Measurements from ENCODE around the gene SDHAF3.

DNA sequence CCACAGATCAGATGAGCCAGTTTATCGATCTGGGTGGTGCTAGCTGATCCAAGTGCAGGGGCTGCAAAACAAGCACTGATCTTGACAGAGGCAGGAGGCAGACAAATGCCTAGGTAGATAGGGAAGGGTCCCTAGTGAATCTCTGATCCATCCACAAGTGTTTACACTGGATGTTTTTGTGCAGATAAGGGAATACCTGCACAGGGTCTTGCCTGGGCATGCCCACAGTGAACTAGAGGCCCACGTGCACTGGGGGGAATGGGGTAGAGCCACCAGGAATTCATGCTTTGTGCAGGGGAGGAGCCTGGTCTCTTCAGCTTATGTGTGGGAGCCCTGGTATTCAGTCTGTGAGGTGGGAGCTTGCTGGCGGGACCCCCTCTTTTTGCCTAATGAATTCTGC, 50.3 kb downstream of the SDHAF3 start:
- TF ChIP-seq, protein P1, sequence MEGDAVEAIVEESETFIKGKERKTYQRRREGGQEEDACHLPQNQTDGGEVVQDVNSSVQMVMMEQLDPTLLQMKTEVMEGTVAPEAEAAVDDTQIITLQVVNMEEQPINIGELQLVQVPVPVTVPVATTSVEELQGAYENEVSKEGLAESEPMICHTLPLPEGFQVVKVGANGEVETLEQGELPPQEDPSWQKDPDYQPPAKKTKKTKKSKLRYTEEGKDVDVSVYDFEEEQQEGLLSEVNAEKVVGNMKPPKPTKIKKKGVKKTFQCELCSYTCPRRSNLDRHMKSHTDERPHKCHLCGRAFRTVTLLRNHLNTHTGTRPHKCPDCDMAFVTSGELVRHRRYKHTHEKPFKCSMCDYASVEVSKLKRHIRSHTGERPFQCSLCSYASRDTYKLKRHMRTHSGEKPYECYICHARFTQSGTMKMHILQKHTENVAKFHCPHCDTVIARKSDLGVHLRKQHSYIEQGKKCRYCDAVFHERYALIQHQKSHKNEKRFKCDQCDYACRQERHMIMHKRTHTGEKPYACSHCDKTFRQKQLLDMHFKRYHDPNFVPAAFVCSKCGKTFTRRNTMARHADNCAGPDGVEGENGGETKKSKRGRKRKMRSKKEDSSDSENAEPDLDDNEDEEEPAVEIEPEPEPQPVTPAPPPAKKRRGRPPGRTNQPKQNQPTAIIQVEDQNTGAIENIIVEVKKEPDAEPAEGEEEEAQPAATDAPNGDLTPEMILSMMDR (conservative IDR thresholded peaks at IDR 0.05 in 1 of 2, IDR thresholded peaks at IDR 0.05 in 1 of 2; ENCODE audit: low read depth in 1 of 2, low read length in 2 of 2): no peak
- TF ChIP-seq EZH2 (IDR thresholded peaks at IDR 0.05; ENCODE audit: low read length, missing control alignments): no peak

All from fibroblast of lung (primary cell).